HG03469 (cell line): ENCODE measurements around the gene EXOC2.
"Not testable (repeated sequence)": the region's sequence is repeated elsewhere in the genome, so short reads cannot be mapped to it uniquely, and the experiment has no call there.

Experiments
- ATAC-seq: cut with Tn5 transposase; IDR thresholded peaks from one replicate; pipeline ENCODE4 v1.9.1; 2021; ENCODE audit warnings: mild to moderate bottlenecking, moderate library complexity, moderate number of reproducible peaks; ENCODE audit not compliant: unreplicated experiment

EXOC2 gene

GRCh38 chr6:593139-593906 is 99.6 kb downstream of the EXOC2 start:
- ATAC-seq = no peak

DNA sequence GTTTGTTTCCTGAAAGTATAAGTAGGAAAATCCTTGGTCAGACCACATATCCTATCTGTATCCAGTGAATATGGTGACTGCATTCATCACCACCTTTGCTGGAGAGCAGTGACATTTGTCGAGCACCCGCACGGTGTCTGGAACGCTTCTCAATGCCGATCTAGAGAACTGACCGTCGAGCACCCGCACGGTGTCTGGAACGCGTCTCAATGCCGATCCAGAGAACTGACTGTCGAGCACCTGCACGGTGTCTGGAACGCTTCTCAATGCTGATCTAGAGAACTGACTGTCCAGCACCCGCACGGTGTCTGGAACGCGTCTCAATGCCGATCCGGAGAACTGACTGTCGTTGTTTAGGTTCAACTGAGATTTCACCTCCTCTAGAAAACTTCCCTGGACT is 103.8 kb downstream of the EXOC2 start:
- no peak for ATAC-seq

- no peak for ATAC-seq
Observed at GRCh38 chr6:586553-586952, 106.4 kb downstream of the EXOC2 start.

- ATAC-seq = no peak
Observed at GRCh38 chr6:583635-584034, 109.3 kb downstream of the EXOC2 start.

GRCh38 chr6:583116-583515 is 109.8 kb downstream of the EXOC2 start:
- ATAC-seq = no peak

DNA sequence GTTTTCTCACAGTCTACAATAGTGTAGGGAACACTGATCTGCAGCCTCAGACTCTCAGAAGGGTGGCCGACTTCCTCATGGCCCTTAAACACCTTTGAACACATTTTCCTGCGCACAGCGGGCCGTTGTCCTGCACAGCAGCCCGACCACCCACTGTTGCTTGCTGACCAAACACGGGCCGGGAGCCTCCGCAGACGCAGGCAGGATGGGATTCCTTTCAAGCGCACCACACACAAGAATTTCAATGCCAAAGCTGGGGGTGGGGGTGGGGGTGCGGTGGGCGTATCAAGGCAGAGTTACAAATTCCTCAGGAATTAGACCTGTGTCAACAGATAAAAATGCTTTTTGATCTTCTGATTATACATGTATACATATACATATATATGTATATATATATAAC is 110.6 kb downstream of the EXOC2 start:
- ATAC-seq = no peak

DNA sequence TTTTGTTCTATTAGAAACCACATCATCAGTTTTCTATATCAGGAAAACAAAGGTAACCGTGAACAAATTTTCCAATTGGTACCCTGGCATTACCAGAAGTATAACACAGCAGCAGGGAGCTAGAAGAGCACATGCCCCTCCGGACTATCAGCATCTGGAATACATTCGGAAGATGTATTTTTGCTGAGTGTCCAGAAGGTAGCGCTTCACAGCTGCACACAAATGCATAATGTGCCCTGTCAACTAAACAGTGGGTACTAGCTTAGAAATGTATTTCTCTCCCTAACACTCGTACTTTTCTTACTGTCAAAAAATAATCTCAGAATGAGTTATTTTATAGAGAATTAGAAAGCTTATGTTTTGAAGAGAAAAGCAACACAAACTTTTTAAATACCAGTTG is 113.6 kb downstream of the EXOC2 start:
- ATAC-seq = no peak

DNA sequence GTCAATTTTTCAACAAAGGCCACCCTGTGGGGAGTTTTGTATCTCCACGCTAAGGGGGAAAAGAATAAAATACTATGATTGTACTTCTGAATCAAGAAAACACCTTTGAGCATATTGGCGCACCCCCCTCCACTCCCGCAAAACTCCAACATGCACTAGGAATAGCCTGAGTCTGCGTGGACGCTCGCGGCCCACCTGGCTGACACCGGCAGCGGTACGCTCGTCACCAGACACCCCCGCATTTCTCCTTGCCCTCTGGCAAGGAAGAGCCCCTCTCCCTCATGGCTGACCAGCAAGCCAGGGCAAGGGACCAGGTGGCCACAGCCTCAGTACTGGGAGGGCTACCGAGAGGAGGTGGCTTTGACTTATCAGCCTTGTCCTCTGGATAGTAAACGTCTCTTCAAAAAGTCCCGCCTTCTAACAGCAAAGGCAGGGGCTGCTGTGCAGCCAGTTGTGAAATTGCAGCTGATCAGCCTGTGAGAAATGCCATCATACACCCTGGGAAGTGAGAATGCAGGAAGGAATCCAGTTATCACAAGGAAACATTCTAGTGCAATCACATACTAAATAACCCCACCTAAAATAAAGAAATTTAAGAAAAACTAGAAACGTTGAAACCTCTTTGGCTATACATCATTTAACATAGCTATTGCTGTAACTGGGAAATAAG is 120.2 kb downstream of the EXOC2 start:
- ATAC-seq = no peak

- ATAC-seq = no peak
Observed at GRCh38 chr6:571892-572291, 121.0 kb downstream of the EXOC2 start.

DNA sequence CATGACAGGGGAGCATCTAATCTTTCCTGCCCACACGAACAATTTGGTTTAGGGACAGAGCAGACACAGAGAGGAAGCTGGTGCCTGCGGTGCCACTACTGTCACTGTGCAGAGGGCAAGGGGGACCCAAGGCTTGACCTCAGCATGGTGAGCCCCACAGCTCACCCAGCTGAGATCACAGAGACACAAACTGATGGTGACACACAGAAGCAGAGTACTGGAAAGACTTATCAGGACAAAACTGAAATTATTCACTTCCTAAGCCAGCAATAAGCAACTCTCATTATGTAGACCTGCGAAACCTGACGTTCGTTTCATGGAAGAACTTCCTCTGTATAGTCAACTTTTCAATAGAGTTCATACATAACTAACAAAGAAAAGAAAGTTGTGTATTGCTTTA is 122.1 kb downstream of the EXOC2 start:
- ATAC-seq = no peak

DNA sequence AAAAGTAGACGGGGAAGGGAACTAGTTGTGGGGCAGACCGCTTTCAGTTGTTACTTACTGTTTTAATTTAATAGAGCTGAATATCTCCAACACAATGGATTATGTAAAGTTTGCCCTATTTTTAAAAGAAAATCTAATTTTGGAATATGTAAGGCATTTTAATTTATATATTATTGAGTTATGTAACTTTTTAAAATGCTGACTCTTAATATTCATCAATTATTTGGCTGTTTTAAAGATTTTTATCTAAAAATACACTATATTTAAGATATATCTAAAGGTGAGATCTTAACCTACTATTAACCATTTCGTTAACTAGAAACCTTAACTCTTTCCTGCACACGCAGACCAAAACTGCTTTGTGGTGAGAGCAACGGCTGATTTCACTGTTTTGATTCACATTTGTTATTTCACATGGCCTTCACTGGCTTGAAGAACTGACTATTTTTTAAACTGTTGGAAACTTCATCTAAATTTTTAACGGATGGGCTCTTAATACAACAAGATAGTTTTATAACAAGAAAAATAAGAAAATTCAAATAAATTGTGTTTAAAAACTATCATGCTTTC is 123.9 kb downstream of the EXOC2 start:
- ATAC-seq = no peak

DNA sequence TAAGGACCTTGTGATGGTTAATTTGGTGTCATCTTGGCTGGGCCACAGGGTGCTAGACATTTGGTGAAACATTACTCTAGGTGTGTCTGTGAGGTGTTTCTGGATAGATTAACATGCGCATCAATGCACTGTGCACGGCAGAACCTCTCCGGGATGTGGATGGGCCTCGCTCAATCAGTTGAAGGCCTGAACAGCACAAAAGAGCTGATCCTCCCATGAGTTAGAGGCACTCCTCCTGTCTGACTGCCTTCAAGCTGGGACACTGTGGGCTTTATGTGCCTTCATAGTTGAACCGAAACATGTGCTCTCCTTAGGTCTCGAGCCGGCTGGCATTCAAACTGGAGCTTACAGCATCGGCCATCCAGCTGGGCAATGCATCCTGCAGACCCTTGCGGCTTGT is 124.9 kb downstream of the EXOC2 start:
- ATAC-seq = no peak

DNA sequence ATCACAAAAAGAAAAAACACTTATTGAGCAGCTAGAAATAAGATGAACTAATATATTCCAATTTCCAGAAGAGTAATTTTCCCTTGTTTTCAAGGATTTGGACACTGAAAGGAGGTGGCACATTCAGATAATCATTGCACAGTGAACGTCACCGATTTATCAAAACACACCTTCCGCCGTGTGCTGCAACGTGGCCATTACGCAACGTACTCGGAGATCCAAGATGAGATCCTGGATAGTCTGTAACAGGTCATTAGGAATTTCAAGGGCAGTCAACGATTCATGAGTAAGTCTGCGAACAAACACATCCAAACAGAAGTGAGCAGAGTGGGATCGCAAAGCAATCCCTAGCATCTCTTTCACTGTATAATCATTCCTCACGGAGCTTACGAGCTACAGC is 129.1 kb downstream of the EXOC2 start:
- ATAC-seq = no peak

DNA sequence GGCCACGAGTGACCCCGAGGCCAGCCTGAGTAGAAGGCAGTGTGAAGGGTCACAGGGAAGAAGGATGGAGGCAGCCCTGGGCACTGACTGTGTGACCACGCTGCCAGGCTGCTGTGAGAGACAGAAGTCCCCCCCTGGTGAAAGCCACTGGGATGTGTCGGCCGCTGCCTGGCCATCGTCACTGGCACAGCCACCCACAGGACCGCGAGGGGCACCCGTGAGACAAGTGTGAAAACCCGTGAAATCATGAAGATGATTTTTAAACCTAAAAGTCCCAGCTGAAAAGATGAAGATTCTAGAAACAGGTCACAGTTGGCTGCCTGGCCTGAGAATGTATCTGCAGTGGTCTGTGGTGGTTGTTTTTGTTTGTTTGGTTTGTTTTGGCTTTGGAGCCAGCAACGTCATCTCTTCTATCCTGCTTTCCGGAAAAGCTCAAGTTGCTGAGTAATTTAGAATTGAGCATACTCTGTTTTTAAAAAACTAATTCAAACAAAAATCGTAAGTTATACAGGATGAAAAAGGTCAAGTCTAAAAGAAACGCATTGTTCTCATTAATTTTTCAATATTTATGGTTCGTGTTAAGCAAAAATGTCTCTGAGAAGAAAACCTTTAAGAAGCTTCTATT is 130.8 kb downstream of the EXOC2 start:
- no peak for ATAC-seq

DNA sequence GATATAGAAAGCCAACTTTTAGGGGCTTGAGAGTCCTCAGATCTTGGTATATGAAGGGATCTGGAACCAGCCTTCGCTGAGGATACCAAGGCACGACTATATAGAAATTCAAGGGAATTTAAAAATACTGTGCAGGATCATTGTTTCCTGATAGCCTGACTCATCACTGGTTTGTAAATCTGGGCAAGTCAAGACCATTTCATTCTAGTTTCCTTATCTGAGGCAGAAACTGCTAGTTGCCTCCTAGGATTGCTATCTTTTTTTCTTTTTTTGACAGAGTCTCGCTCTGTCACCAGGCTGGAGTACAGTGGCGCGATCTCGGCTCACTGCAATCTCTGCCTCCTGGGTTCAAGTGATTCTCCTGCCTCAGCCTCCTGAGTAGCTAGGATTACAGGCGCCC is 131.6 kb downstream of the EXOC2 start:
- ATAC-seq = not testable (repeated sequence)

- ATAC-seq = no peak
Observed at GRCh38 chr6:558959-559358, 134.0 kb downstream of the EXOC2 start.

DNA sequence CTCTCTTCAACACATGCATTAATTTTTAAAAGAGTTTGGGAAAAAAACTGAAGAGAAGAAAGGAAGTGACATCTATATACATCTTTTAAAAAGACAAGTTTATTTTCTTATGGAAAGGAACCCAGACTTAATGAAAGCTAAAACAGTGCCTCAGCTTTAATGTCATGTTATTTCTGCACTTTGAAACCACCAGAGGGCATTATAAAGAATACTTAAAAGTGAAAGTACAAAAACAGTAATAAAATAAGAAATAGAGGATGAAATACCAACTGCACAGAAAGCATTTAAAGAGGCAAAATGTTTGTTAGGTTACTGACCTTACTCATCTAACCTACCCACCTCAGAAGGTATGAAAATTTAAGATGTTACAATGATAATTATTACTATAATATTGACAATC is 134.8 kb downstream of the EXOC2 start:
- no peak for ATAC-seq

GRCh38 chr6:551829-552350 is 141.0 kb downstream of the EXOC2 start:
- ATAC-seq = no peak

DNA sequence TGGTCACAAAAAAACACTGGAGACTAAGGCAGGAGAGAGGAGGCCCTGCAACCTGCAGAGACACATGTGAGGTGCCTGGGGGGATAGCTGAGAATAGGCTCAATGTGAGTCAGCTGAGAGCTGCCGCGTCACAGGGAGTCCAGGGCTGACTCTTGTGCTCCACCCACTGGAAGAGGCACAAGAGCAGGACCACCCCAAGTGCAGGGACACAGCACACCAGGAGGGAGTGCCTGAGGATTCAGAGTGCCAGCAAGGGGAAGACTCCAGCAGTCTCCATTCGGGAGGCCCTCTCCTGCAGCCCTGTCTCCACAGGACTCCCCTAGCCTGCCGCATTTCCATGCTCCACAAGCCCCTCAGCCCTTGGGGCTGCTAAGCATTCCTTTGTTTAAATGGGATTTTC is 141.5 kb downstream of the EXOC2 start:
- no peak for ATAC-seq

DNA sequence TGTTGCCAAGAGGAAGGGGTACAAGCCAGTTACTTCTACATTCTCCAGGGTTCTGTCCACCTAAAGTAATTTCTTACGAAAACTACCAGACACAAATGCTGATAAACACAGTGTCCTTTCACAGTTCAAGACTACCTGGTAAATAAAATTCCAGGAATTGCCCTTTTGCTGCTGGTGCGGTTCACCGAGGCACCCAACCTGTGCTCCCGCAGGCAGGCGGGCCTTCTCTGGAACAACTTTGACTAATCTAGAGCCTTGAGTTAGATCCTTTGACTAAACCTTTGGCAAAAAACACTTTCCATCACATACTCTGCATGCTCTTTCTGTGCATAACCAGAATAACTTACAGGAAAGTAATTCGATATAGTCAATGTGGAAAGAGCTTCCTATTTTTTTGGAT is 143.0 kb downstream of the EXOC2 start:
- no peak for ATAC-seq

- ATAC-seq = no peak
Observed at GRCh38 chr6:548517-548916, 144.4 kb downstream of the EXOC2 start.

- no peak for ATAC-seq
Observed at GRCh38 chr6:548091-548490, 144.8 kb downstream of the EXOC2 start.
